ENCODE measurements around the gene CAPN8. TPM values are rescaled to one million over a fixed set of nuclear protein-coding genes. Genes with fewer than 3 reads are reported as not detected.

The CAPN8 gene
- total RNA-seq, 1 donor from 2014 or later = 16.4 TPM

Small RNA genes lying within 50 kb of the gene (small RNA-seq; reads per million reads assigned to genes)
- gene RNU6-1248P (ENCODE audit: low replicate concordance) (not detected), gene SNRPEP10 (ENCODE audit: low replicate concordance) (not detected)

Other genes with a start within 250 kb of the CAPN8 start
- gene CAPN2, start 46.8 kb upstream of the CAPN8 start, total RNA-seq = 81.8 TPM
- 35.5 TPM for gene TP53BP2, start 180.2 kb upstream of the CAPN8 start, total RNA-seq